Mesenchymal stem cell (in vitro differentiated cells and primary cell): ENCODE data around the gene BSPRY.
A peak's percentile ranks its signal among the peaks of the same experiment; 100 is the strongest.

Source experiments
- DNase-seq: peaks from one replicate; pipeline ENCODE4 v3.0.0-alpha.2; 2013
- H2AFZ ChIP-seq: one replicate; pipeline ENCODE4 v1.6.1; 2013; ENCODE audit warnings: low read depth, mild to moderate bottlenecking, control low read depth, inconsistent platforms, low read length, moderate library complexity
- H2AK5ac ChIP-seq: 2 replicates; pipeline ENCODE4 v1.6.1; 2013; ENCODE audit warnings: low read length, moderate library complexity, mild to moderate bottlenecking, inconsistent platforms; ENCODE audit not compliant: severe bottlenecking
- H2BK120ac ChIP-seq: one replicate; pipeline ENCODE4 v1.6.1; 2013; ENCODE audit warnings: low read depth, mild to moderate bottlenecking, inconsistent platforms, low read length, moderate library complexity
- H2BK12ac ChIP-seq, 2 experiments: one replicate each; pipeline ENCODE4 v1.6.1; 2013; ENCODE audit warnings: inconsistent platforms in 2 of 2, low read length in 2 of 2, mild to moderate bottlenecking in 2 of 2, moderate library complexity in 2 of 2, control low read depth in 1 of 2
- H2BK15ac ChIP-seq: one replicate; pipeline ENCODE4 v1.6.1; 2013; ENCODE audit warnings: mild to moderate bottlenecking, low read depth, inconsistent platforms; ENCODE audit not compliant: poor library complexity, severe bottlenecking
- H2BK5ac ChIP-seq: 2 replicates; pipeline ENCODE4 v1.6.1; 2013; ENCODE audit warnings: low read depth, mild to moderate bottlenecking, low read length, control low read depth, inconsistent platforms; ENCODE audit not compliant: poor library complexity, severe bottlenecking
- H3K14ac ChIP-seq, 2 experiments: one replicate each; pipeline ENCODE4 v1.6.1; 2013; ENCODE audit warnings: inconsistent platforms in 2 of 2, low read length in 2 of 2, control low read depth in 1 of 2, mild to moderate bottlenecking in 1 of 2, moderate library complexity in 1 of 2
- H3K18ac ChIP-seq, 2 experiments: one replicate each; pipeline ENCODE4 v1.6.1; 2013; ENCODE audit warnings: inconsistent platforms in 2 of 2, low read length in 2 of 2, control low read depth in 1 of 2, low read depth in 1 of 2, mild to moderate bottlenecking in 1 of 2
- H3K23ac ChIP-seq, 2 experiments: one replicate each; pipeline ENCODE4 v1.6.1; 2013; ENCODE audit warnings: inconsistent platforms in 2 of 2, low read length in 2 of 2, mild to moderate bottlenecking in 2 of 2, moderate library complexity in 2 of 2, control low read depth in 1 of 2
- H3K27ac ChIP-seq: 2 replicates; pipeline ENCODE4 v1.5.1; 2013; ENCODE audit warnings: mild to moderate bottlenecking, moderate library complexity, low read length, control low read depth, inconsistent platforms; ENCODE audit not compliant: poor library complexity, severe bottlenecking
- H3K27me3 ChIP-seq, 2 experiments: 2 replicates each; pipeline versions ENCODE4 v1.6.1 to v1.7.0; 2013; ENCODE audit warnings: low read length in 2 of 2, mild to moderate bottlenecking in 2 of 2, moderate library complexity in 2 of 2, control low read depth in 1 of 2, inconsistent platforms in 1 of 2; ENCODE audit not compliant: control insufficient read depth in 1 of 2, insufficient read depth in 1 of 2
- H3K36me3 ChIP-seq, 2 experiments: 2 replicates each; pipeline versions ENCODE4 v1.6.1 to v1.7.0; 2013; ENCODE audit warnings: low read length in 2 of 2, control low read depth in 1 of 2, inconsistent platforms in 1 of 2, low read depth in 1 of 2, mild to moderate bottlenecking in 1 of 2; ENCODE audit not compliant: insufficient read depth in 2 of 2, control insufficient read depth in 1 of 2
- H3K4ac ChIP-seq, 2 experiments: one replicate each; pipeline ENCODE4 v1.6.1; 2013; ENCODE audit warnings: inconsistent platforms in 2 of 2, low read length in 2 of 2, mild to moderate bottlenecking in 2 of 2, moderate library complexity in 2 of 2, control low read depth in 1 of 2, low read depth in 1 of 2
- H3K4me1 ChIP-seq: 2 replicates; pipeline ENCODE4 v1.6.1; 2013; ENCODE audit warnings: low read depth, low read length, control low read depth; ENCODE audit not compliant: control insufficient read depth, insufficient read depth
- H3K4me2 ChIP-seq: 2 replicates; pipeline ENCODE4 v1.6.1; 2013; ENCODE audit warnings: low read length, mild to moderate bottlenecking, inconsistent platforms; ENCODE audit not compliant: poor library complexity, severe bottlenecking
- H3K4me3 ChIP-seq, 2 experiments: 2 replicates each; pipeline versions ENCODE4 v1.5.1 to v1.7.0; 2013; ENCODE audit warnings: low read length in 2 of 2, mild to moderate bottlenecking in 2 of 2, control low read depth in 1 of 2, low read depth in 1 of 2; ENCODE audit not compliant: insufficient read depth in 1 of 2
- H3K79me1 ChIP-seq: replicated peaks from 2 replicates; pipeline ENCODE4 v1.6.1; 2013; ENCODE audit warnings: mild to moderate bottlenecking, control low read depth, low read length, inconsistent platforms; ENCODE audit not compliant: poor library complexity, severe bottlenecking
- H3K9ac ChIP-seq: 2 replicates; pipeline ENCODE4 v1.7.0; 2013; ENCODE audit warnings: mild to moderate bottlenecking, low read length, moderate library complexity
- H3K9me3 ChIP-seq: 2 replicates; pipeline ENCODE4 v1.7.0; 2013; ENCODE audit warnings: mild to moderate bottlenecking, low read length; ENCODE audit not compliant: control insufficient read depth
- H4K8ac ChIP-seq: one replicate; pipeline ENCODE4 v1.6.1; 2013; ENCODE audit warnings: inconsistent platforms, mild to moderate bottlenecking, low read length, moderate library complexity
- H4K91ac ChIP-seq: one replicate; pipeline ENCODE4 v1.6.1; 2013; ENCODE audit warnings: mild to moderate bottlenecking, low read length, inconsistent platforms
- WGBS: methylation state at CpG from one replicate; pipeline ENCODE4 v1.1.7; 2013; ENCODE audit warnings: mixed read lengths; 5-methylcytosine and 5-hydroxymethylcytosine counted together

The BSPRY gene

DNA sequence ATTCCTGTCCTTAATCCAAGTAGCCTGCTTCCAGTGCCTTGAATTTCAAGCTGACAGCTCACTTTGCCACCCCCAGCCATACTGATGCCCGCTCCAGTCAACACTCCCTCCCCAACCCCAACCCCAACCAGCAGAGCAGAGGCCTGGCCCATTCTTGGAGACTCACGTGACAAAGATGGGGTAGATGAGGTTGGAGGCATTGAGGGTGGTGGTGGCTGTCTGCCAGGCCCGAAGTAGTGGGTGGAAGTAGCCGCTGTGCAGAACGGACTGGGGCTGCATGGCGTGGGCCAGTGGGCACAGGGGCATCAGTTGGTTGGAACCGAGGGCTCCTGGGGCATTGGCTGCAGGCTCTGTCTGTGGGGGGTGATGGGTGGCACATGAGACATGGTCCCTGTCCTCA is 43.9 kb downstream of the BSPRY start:
- Histone ChIP-seq H3K36me3 (peaks cover 56% of the 10 kb centered on the region in 2 experiments), H3K9ac (no peak overlapping the region), H3K4ac (no peak overlapping the region), H2AK5ac (no peak overlapping the region), H2BK120ac (no peak overlapping the region), H2BK15ac (no peak overlapping the region), H3K9me3 (no peaks in the 10 kb centered on the region), H4K91ac (no peak overlapping the region), H3K18ac (no peak overlapping the region), H3K4me2 (no peak overlapping the region), H3K27me3 (no peaks in the 10 kb centered on the region), H2BK5ac (no peak overlapping the region), H2AFZ (no peak overlapping the region), H3K14ac (no peak overlapping the region), H3K4me3 (no peak overlapping the region), H3K27ac (no peak overlapping the region), H3K4me1 (peaks cover 12% of the 10 kb centered on the region), H3K79me1 (peaks cover 20% of the 10 kb centered on the region), H3K23ac (no peak overlapping the region), H2BK12ac (no peak overlapping the region), H4K8ac (no peak overlapping the region)
- no peak for DNase-seq
- WGBS: 91% methylated on average over 4 of the region's 7 CpGs

DNA sequence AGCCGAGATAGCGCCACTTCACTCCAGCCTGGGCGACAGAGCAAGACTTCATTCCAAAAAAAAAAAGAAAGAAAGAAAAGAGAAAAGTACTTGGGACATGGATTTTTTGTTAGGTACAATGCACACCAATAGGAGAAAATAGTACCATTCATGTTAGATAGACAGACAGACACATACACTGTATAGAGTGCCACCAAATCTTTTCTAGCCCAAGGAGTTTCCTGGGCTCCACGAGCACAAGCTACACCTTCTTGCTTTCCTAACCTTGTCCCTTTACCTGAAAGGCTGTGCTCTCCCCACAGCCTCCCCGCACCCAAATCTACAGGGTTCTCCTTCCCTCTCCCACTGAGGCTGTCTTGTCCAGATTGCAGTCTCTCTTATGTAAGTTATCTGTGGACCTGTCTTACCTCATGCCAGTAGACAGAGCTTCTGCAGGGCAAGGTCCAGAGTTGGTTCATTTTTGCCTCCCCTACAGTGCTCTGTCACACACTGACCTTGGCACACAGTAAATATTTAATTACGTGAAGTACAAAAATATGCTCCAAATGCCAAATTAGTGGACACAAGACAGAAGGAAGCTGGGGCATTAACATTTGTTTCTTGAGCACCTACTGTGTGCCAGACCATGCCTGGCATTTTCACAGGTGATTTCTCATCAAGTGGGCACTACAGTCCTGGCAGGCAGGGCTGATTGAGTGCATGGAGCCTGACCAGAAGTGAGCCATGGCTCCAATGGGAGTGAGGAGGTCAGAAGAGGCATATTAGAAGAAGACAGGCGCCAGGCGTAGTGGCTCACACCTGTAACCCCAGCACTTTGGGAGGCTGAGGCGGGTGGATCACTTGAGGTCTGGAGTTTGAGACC is 45.9 kb downstream of the BSPRY start:
- Histone ChIP-seq H3K4me2 (no peak overlapping the region), H3K9ac (no peak overlapping the region), H3K4me1 (peaks cover 23% of the 10 kb centered on the region), H4K91ac (no peak overlapping the region), H3K36me3 (peaks cover 38 to 39% of the 10 kb centered on the region in 2 experiments), H2AFZ (no peak overlapping the region), H3K14ac (no peak overlapping the region), H4K8ac (no peak overlapping the region), H3K23ac (no peak overlapping the region), H2BK12ac (no peak overlapping the region), H3K79me1 (peaks cover 29% of the 10 kb centered on the region), H2BK15ac (peak overlapping the region; percentile 2), H3K9me3 (no peaks in the 10 kb centered on the region), H3K27me3 (no peaks in the 10 kb centered on the region), H2AK5ac (no peak overlapping the region), H3K4me3 (no peak overlapping the region), H2BK120ac (no peak overlapping the region), H3K27ac (no peak overlapping the region), H2BK5ac (no peak overlapping the region), H3K4ac (no peak overlapping the region), H3K18ac (no peak overlapping the region)
- DNase-seq: no peak
- WGBS: 97% methylated on average over 9 of the region's 9 CpGs

GRCh38 chr9:113397203-113397631 is 47.9 kb downstream of the BSPRY start:
- DNase-seq: no peak
- 93% methylated on average over 3 of the region's 3 CpGs for WGBS
- H3K4me3 ChIP-seq: no peak overlapping the region

DNA sequence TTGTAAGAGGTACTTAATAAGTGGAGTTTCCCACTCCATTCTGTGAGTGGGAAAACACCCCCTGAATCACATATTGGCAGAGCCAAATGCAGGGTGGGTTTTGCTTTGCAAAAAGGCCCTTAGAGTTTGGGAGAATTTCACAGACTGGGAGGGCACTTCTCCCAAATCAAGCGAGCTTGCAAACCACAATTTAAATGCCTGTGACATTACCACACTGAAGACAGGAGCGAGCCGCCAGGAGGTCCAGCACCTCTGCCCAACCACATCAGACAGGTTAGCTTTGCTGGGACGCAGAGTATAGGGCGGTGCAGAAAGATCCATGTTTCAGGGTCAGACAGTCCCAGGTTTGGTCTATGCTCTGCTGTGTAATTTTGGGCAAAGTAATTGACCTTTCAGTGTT is 49.5 kb downstream of the BSPRY start:
- H2BK120ac ChIP-seq: no peak overlapping the region
- H2AFZ ChIP-seq: no peak overlapping the region
- peak overlapping the region; percentile 71 for H3K27ac ChIP-seq
- peaks cover 11 to 14% of the 10 kb centered on the region in 2 experiments for H3K36me3 ChIP-seq
- peaks cover 26% of the 10 kb centered on the region for H3K4me1 ChIP-seq
- H3K9ac ChIP-seq: peak overlapping the region; percentile 48
- peaks cover 34% of the 10 kb centered on the region for H3K79me1 ChIP-seq
- H3K27me3 ChIP-seq: no peaks in the 10 kb centered on the region
- no peak overlapping the region for H4K8ac ChIP-seq
- WGBS: 76% methylated on average over 5 of the region's 5 CpGs
- H2BK12ac ChIP-seq: no peak overlapping the region
- H3K23ac ChIP-seq: no peak overlapping the region
- no peaks in the 10 kb centered on the region for H3K9me3 ChIP-seq
- no peak overlapping the region for H2BK15ac ChIP-seq
- peak overlapping the region in 1 of 2 experiments; percentile 4 for H3K4me3 ChIP-seq
- DNase-seq: peak; percentile 40
- no peak overlapping the region for H4K91ac ChIP-seq
- no peak overlapping the region for H3K18ac ChIP-seq
- no peak overlapping the region for H2AK5ac ChIP-seq
- H3K14ac ChIP-seq: no peak overlapping the region
- no peak overlapping the region for H3K4ac ChIP-seq
- H2BK5ac ChIP-seq: no peak overlapping the region
- H3K4me2 ChIP-seq: no peak overlapping the region

More at GRCh38 chr9:113397203-113397631, 47.9 kb downstream of the BSPRY start:
- Histone ChIP-seq H2BK12ac (peak overlapping the region in 1 of 2 experiments; percentile 73), H3K27me3 (no peaks in the 10 kb centered on the region), H4K91ac (no peak overlapping the region), H3K9me3 (no peaks in the 10 kb centered on the region), H2AFZ (no peak overlapping the region), H4K8ac (no peak overlapping the region), H2BK120ac (no peak overlapping the region), H2AK5ac (peak overlapping the region; percentile 71), H3K4me1 (peaks cover 26% of the 10 kb centered on the region), H2BK5ac (no peak overlapping the region), H3K79me1 (peaks cover 34% of the 10 kb centered on the region), H3K27ac (no peak overlapping the region), H3K4ac (peak overlapping the region in 1 of 2 experiments; percentile 13), H3K9ac (no peak overlapping the region), H3K36me3 (peaks cover 19% of the 10 kb centered on the region in 2 experiments), H3K18ac (peak overlapping the region in 1 of 2 experiments; percentile 56), H3K23ac (no peak overlapping the region), H2BK15ac (no peak overlapping the region), H3K4me2 (no peak overlapping the region), H3K14ac (peak overlapping the region in 1 of 2 experiments; percentile 71)
